ENCODE results near the gene ALKBH3. TPM values are rescaled to one million over a fixed set of nuclear protein-coding genes. Genes with fewer than 3 reads are reported as not detected.

ALKBH3 gene
- total RNA-seq, 1 donor = 36.7 TPM

DNA sequence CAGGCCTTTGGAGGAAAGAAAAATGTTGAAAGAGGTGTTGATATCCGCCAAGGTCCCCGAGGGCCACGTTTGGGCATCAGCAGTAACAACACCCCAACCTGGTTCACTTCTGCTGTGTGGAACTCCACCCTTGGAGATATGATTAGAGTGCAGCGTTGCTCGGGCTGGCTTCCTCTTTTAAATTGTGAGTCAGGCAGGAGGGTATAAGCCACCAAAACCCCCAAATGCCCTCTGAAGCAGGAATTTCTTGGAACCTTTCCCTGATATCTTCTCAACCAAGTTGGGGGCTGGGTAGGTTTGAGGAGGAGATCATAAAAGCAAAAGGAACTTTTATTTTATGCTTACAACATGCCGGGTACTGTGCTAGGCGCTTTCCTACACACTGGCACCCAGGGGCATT, 55.4 kb downstream of the ALKBH3 start:
- H3K4me3 ChIP-seq (ENCODE audit: low read depth, low read length) = no peak overlapping the region
- DNase-seq (ENCODE audit: low read depth) = no peak
- TF ChIP-seq, protein P1, sequence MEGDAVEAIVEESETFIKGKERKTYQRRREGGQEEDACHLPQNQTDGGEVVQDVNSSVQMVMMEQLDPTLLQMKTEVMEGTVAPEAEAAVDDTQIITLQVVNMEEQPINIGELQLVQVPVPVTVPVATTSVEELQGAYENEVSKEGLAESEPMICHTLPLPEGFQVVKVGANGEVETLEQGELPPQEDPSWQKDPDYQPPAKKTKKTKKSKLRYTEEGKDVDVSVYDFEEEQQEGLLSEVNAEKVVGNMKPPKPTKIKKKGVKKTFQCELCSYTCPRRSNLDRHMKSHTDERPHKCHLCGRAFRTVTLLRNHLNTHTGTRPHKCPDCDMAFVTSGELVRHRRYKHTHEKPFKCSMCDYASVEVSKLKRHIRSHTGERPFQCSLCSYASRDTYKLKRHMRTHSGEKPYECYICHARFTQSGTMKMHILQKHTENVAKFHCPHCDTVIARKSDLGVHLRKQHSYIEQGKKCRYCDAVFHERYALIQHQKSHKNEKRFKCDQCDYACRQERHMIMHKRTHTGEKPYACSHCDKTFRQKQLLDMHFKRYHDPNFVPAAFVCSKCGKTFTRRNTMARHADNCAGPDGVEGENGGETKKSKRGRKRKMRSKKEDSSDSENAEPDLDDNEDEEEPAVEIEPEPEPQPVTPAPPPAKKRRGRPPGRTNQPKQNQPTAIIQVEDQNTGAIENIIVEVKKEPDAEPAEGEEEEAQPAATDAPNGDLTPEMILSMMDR (IDR thresholded peaks at IDR 0.05; ENCODE audit: insufficient read depth, low read length) = no peak

DNA sequence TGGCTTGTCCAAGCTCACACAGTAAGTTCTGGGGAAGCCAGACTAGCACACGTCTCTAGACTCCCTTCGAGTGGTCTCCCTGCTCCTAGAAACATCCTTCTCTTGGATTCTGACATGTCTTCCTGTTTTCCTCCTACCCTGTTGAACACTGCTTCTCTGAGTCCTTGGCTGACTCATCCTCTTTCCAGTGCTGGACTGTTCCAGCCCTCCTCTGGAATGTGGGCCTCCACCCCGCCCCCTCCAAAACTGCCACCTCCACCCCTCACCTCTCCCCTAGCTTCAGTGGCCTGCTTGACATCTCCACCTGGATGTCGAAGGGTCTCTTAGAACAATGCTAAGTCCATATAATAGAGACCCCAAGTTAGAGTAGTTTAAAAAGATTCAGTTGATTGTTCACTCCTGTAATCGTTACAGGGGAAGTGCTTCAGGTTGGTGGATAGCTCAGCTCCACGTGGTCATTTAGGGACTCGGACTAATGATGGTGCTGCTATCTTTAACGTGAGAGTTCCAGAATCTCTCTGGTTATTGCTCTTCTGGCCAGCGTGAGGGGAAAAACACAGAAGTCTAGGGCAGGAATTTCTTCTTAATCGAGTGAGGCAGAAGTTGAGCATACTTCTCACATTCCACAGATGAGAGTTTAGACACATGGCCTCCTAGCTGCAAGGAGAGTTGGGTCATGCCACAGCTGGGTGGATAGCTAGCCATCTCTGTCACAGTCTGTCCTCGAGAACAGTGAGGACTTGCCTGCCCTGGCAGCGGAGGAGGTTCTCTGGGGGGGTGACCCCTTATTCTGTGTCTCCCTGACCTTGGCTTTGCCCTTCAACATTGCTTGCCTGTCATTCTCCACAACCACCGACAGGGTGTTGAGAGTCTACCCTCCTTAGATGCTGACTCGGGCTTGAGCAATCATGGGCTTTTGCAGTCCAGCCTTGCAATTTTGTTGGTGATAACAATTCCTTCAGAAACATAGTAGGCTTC, 57.1 kb downstream of the ALKBH3 start:
- H3K4me3 ChIP-seq (ENCODE audit: low read depth, low read length) = no peak overlapping the region
- DNase-seq (ENCODE audit: low read depth) = peak; percentile 68
- TF ChIP-seq, protein P1 (IDR thresholded peaks at IDR 0.05; ENCODE audit: insufficient read depth, low read length) = peak; percentile 47

DNA sequence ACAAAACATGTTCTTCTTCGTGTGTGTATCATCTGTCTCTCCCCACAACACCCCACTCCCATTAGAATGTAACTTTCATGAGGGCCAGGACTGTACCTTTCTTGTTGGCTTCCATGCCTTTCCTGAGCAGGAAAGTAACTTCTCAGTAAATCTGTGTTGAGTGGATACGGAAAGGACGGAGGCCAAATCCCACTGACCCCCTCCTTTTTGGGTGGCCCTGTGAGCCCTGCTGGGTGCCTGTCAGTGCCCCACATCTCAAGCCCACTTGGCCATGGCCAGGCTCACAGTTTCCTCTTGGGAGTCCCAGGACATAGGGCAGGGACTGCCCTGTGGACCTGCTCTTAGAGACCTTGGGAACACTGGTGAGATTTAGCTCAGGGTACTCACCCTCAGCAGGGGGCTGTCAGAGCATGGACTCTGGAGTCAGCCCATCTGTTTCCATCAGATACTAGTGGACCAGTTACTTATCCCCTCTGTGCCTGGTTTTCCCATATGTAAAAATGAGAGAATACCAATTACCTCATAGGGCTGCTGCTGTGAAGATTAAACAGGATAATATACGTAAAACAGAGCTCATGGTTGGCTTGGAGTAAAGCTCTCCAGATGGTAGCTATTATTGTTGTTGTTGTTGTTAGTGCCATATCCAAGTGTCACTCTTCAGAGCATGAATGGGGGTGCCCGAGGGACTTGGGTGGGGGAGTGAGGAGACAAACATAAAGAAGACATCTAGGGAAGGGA, 60.8 kb downstream of the ALKBH3 start:
- H3K4me3 ChIP-seq (ENCODE audit: low read depth, low read length) = peak overlapping the region; percentile 58
- peak; percentile 47 for DNase-seq (ENCODE audit: low read depth)
- TF ChIP-seq, protein P1 (IDR thresholded peaks at IDR 0.05; ENCODE audit: insufficient read depth, low read length) = no peak

DNA sequence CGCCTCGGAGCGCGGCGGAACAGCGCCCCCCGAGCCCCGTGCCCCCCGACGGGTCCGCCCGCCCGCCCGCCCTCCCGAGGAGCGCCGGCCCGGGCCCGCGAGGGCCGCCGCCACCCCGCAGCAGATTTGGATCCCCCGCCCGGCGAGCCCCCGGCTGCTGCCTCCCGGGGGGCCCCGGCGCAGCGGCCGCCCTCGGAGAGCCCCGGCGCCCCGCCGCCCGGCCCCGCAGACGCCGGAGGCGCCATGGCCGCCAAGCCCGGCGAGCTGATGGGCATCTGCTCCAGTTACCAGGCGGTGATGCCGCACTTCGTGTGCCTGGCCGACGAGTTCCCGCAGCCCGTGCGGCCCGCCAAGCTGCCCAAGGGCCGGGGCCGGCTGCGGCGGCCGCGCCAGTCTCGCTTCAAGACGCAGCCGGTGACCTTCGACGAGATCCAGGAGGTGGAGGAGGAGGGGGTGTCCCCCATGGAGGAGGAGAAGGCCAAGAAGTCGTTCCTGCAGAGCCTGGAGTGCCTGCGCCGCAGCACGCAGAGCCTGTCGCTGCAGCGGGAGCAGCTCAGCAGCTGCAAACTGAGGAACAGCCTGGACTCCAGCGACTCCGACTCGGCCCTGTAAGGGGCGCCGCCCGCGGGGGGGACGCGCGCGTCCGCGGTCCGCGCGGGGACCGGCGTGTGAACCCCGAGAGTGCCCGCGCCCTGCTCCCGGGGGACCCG, 62.2 kb downstream of the ALKBH3 start:
- TF ChIP-seq, protein P1 (IDR thresholded peaks at IDR 0.05; ENCODE audit: insufficient read depth, low read length) = no peak

DNA sequence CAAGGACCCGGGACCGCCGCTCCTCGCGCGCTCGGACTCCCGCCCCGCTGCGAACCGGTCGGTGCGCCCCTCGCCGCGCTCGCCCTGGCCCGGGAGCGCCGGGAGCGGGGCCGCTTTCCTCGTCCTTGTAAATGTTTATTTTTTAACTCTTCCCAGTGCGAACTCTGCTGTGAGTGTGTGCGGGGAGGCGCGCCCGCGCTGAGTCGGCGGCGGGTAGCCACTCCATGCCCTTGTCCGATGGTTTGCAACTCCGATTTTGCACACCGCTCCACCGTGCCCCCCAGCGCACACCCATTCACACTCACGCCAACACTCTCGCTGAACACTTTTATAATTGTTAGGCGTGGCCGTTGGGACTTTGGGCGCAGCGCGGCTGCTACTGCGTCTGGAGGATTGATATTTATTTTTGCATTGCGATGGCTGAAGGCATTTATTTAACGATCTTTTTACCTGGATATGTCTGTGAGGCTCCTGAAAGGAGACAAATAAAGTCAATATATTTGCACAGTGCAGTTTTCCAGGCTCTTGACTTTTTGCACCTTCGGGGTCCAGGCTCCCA, 62.8 kb downstream of the ALKBH3 start:
- TF ChIP-seq, protein P1 (IDR thresholded peaks at IDR 0.05; ENCODE audit: insufficient read depth, low read length) = no peak
- DNase-seq (ENCODE audit: low read depth) = no peak
- H3K4me3 ChIP-seq (ENCODE audit: low read depth, low read length) = peak overlapping the region; percentile 57

More for the DNA sequence above, 62.2 kb downstream of the ALKBH3 start:
- DNase-seq (ENCODE audit: low read depth) = no peak
- H3K4me3 ChIP-seq (ENCODE audit: low read depth, low read length) = peak overlapping the region; percentile 58

Data from fibroblast of the aortic adventitia (primary cell).